ENCODE data around the gene FBXL2.

- TF ChIP-seq CTCF (IDR thresholded peaks at IDR 0.05) (no peak), USF2 (IDR thresholded peaks at IDR 0.05) (no peak), POLR2A (IDR thresholded peaks at IDR 0.05; ENCODE audit: low read length) (no peak), REST (IDR thresholded peaks at IDR 0.05) (no peak), ZNF302 (CRISPR knock-in tag; IDR thresholded peaks at IDR 0.05) (no peak), SREBF2 (IDR thresholded peaks at IDR 0.05) (no peak), CHD4 (IDR thresholded peaks at IDR 0.05; ENCODE audit: borderline replicate concordance) (no peak), CEBPB (IDR thresholded peaks at IDR 0.05) (no peak)
These were observed 100.7 kb downstream of the FBXL2 start for GRCh38 chr3:33377931-33378330.
